Mucosa of rectum (tissue), 2 donors: ENCODE measurements around the gene PLA2G4F.

Source experiments
- H3K27ac ChIP-seq, 2 donors: one replicate each; pipeline ENCODE4 v1.7.0; 2013; ENCODE audit warnings: inconsistent platforms in 2 of 2, low read depth in 2 of 2, low read length in 2 of 2
- H3K27me3 ChIP-seq, 2 donors: one replicate each; pipeline ENCODE4 v1.7.0; 2013; ENCODE audit warnings: low read length in 2 of 2; ENCODE audit not compliant: control insufficient read depth in 2 of 2, insufficient read depth in 2 of 2
- H3K36me3 ChIP-seq, 2 donors: one replicate each; pipeline ENCODE4 v1.7.0; 2013; ENCODE audit warnings: low read length in 2 of 2; ENCODE audit not compliant: control insufficient read depth in 2 of 2, insufficient read depth in 2 of 2
- H3K4me1 ChIP-seq, 2 donors: one replicate each; pipeline ENCODE4 v1.7.0; 2013; ENCODE audit warnings: low read length in 2 of 2, mild to moderate bottlenecking in 1 of 2; ENCODE audit not compliant: control insufficient read depth in 2 of 2, insufficient read depth in 2 of 2
- H3K4me3 ChIP-seq, 2 donors: one replicate each; pipeline ENCODE4 v1.7.0; 2013; ENCODE audit warnings: low read length in 2 of 2
- H3K9ac ChIP-seq, 2 donors: one replicate each; pipeline ENCODE4 v1.7.0; 2013; ENCODE audit warnings: low read length in 2 of 2, low read depth in 1 of 2, mild to moderate bottlenecking in 1 of 2
- H3K9me3 ChIP-seq, 2 donors: one replicate each; pipeline ENCODE4 v1.7.0; 2013; ENCODE audit warnings: low read length in 2 of 2; ENCODE audit not compliant: control insufficient read depth in 2 of 2
- donor health status: healthy.
- donor health status: Normal muscosa, but diverticular disease.

PLA2G4F gene

DNA sequence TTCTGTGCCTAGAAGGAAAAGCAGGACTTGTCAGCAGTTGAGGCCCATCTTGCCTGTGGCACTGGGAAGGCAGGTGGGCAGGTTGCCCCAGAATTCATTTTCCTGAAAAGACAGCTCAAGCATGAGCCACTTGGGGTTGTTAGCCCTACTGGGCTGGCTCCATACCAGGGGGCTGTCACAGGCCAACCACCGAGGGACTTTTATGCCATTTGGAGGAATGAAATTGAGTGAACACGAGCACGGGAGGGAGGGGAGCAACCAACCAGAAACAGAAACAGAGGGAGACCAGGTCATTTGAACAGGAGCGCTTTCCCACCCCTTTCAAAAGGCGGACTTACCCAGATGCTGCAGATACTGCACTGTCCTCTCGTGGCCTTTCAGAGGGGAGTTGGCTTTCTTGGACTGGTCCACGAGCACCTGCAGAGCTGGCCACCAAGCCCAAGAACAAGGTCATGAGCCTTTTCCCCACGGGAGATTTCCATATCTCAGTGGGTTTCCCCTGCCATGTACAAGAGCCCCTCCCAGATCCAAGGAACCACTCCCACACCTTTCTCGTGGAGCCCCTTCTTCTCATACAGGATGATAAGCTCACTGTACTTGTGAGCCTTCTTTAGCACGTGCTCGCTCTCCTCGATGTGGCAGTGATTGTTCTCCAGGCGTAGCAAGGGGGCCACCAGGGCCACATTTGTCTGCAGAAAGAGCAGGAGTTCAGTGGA is 9.9 kb upstream of the PLA2G4F start:
- Histone ChIP-seq H3K4me1 (no peaks in the 10 kb centered on the region), H3K4me3 (no peak overlapping the region), H3K9ac (no peak overlapping the region), H3K9me3 (no peaks in the 10 kb centered on the region), H3K27ac (no peak overlapping the region), H3K27me3 (no peaks in the 10 kb centered on the region), H3K36me3 (peaks cover 76 to 90% of the 10 kb centered on the region in 2 donors)

DNA sequence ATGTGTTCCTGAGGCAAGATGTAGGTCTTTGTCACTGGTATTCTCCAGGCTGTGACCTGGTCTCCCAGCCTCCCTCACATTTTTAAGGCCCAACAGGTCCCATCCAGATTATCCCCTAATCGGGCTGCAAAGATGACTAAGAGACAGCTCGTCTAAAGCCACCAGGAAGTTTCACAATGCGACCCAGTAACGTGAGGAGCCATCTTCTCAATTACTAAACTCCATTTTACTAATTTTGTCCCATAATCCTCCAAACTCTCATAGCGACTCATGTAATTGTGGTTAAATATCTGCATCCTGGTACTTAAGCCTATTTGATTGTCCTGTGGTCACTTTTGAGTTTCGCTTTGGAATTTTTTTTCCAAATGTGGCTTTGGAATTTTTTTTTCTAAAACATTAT is 8.7 kb upstream of the PLA2G4F start:
- Histone ChIP-seq H3K27ac (no peak overlapping the region), H3K9me3 (no peaks in the 10 kb centered on the region), H3K4me1 (no peaks in the 10 kb centered on the region), H3K4me3 (no peak overlapping the region), H3K27me3 (no peaks in the 10 kb centered on the region), H3K36me3 (peaks cover 86 to 93% of the 10 kb centered on the region in 2 donors), H3K9ac (no peak overlapping the region)

DNA sequence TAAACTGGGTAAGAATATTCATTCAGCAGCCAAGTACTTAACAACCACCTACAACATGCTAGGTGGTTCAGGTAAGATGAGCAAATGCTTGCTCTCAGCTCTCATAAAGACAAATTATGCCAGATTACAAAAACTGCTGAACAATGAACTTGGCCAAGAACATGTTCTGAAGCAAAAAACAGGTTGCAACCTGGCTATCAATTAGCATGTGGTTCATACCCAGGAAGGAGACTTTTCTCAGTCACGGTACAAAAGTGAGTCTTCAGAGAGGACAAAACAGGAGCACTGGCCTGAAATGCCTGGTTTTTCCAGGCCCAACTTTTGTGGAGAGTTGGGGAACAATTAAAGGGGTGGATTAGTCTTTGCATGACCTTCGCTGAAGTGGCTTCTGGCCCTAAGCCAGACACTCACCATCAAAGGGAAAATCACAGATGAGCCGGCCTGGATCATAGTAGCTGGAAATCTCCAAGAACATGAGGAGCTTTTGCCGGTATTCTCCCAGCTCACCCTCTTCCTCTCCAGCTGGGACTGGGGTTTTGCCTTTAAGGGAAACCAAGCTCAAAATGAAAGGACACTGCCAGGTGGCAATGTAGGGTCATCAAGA is 7.6 kb upstream of the PLA2G4F start:
- Histone ChIP-seq H3K9ac (no peak overlapping the region), H3K9me3 (no peaks in the 10 kb centered on the region), H3K36me3 (peaks cover 89 to 97% of the 10 kb centered on the region in 2 donors), H3K27me3 (no peaks in the 10 kb centered on the region), H3K27ac (no peak overlapping the region), H3K4me3 (no peak overlapping the region), H3K4me1 (no peaks in the 10 kb centered on the region)

DNA sequence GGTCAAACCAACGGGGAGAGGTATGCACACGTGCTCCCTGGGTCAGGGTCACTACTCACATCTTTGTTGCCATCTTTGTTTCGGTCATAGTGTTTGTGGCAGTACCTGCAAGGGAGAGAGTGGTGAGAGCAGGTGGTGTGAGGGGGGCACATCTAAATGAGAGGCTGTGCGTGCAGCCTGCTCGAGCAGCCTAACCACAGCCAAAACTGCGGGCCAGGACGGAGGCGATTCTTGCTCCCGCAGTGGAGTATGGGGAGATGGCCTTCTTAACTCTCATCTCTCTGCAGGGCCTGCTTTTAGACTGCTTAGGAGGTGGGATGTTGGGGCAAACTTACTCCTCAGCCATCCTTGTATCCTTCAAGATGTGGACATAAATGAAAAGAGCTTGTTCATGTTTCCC is 6.9 kb upstream of the PLA2G4F start:
- H3K4me1 ChIP-seq = no peaks in the 10 kb centered on the region
- H3K4me3 ChIP-seq = no peak overlapping the region
- no peak overlapping the region for H3K9ac ChIP-seq
- H3K36me3 ChIP-seq = peaks cover 93 to 95% of the 10 kb centered on the region in 2 donors
- no peaks in the 10 kb centered on the region for H3K9me3 ChIP-seq
- no peaks in the 10 kb centered on the region for H3K27me3 ChIP-seq
- H3K27ac ChIP-seq = no peak overlapping the region

DNA sequence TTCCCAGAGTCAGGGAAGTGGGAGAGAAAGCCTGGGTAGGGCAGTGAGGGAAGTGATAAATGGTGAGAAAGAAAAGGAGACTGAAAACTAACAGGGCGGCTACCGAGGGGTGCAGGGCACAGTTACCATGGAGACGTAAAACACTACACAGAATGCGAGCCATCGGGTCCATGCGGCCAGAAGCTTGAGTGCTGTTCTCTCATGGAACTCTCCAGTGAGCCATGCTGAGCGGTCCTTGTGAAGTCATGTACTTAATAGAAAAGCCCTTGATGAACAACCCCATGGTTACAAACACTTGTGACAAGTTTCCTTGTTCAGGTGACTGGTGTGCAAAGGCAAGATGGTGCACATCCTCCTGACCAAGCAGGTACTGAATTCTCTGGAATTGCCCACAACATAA is 3.7 kb upstream of the PLA2G4F start:
- peaks cover 13 to 14% of the 10 kb centered on the region in 2 donors for H3K4me1 ChIP-seq
- H3K36me3 ChIP-seq = peaks cover 63% of the 10 kb centered on the region in 2 donors
- H3K27ac ChIP-seq = no peak overlapping the region
- no peak overlapping the region for H3K4me3 ChIP-seq
- H3K9me3 ChIP-seq = no peaks in the 10 kb centered on the region
- H3K9ac ChIP-seq = no peak overlapping the region
- no peaks in the 10 kb centered on the region for H3K27me3 ChIP-seq

DNA sequence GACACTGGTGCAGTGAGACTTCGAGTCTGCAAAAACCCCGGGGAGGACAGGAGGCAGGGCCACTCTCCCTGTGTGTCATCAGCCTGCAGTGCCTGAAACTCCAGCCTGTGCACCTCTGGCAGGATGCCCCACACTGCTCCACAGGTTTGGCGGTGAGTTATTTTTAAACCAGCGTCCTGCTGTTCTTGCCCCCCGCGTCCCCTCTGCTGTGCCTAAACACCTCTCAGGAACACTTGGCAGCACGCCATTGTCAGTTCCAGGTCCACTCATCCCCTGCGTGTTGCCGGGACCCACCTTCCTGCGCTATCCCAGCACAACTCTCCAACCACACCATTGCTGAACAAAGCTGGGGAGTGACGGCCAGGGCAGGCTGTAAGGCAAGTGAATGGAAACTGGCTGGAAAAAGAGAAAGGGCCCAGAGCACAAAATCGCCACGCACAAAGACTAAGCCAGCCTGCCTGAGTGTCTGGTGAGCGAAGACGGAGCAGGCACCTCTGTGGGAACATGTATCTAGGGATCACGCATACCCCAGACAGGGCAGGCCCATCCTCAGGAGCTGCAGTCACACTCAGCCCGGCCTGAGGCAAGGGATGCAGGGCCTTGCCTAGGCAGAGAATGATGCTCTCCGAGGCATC is 3.1 kb upstream of the PLA2G4F start:
- H3K4me1 ChIP-seq = peaks cover 14 to 18% of the 10 kb centered on the region in 2 donors
- H3K27ac ChIP-seq = no peak overlapping the region
- no peak overlapping the region for H3K4me3 ChIP-seq
- H3K36me3 ChIP-seq = peaks cover 57% of the 10 kb centered on the region in 2 donors
- H3K9ac ChIP-seq = no peak overlapping the region
- no peaks in the 10 kb centered on the region for H3K9me3 ChIP-seq
- no peaks in the 10 kb centered on the region for H3K27me3 ChIP-seq

DNA sequence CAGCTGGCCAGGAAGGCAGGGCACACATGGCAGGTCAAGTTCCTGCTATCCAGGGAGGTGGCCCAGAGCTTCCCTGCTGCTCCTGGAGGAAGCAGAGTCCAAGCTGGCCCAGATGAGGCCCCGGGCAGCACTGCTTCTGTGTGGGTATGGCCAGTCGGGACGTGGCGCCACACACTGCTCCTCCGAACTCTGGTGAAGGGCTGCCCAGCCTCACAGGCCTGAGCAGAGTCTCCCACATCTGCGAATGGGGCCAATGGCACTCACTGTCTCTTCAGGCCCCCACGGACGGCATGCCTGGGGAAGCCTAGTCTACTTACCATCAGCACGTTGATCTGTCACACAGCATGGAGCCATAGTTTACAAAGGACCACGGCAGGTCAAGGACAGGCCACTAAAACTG is 2.5 kb upstream of the PLA2G4F start:
- Histone ChIP-seq H3K4me3 (no peak overlapping the region), H3K36me3 (peaks cover 51 to 52% of the 10 kb centered on the region in 2 donors), H3K27me3 (no peaks in the 10 kb centered on the region), H3K9ac (no peak overlapping the region), H3K9me3 (no peaks in the 10 kb centered on the region), H3K27ac (no peak overlapping the region), H3K4me1 (peaks cover 14 to 24% of the 10 kb centered on the region in 2 donors)

DNA sequence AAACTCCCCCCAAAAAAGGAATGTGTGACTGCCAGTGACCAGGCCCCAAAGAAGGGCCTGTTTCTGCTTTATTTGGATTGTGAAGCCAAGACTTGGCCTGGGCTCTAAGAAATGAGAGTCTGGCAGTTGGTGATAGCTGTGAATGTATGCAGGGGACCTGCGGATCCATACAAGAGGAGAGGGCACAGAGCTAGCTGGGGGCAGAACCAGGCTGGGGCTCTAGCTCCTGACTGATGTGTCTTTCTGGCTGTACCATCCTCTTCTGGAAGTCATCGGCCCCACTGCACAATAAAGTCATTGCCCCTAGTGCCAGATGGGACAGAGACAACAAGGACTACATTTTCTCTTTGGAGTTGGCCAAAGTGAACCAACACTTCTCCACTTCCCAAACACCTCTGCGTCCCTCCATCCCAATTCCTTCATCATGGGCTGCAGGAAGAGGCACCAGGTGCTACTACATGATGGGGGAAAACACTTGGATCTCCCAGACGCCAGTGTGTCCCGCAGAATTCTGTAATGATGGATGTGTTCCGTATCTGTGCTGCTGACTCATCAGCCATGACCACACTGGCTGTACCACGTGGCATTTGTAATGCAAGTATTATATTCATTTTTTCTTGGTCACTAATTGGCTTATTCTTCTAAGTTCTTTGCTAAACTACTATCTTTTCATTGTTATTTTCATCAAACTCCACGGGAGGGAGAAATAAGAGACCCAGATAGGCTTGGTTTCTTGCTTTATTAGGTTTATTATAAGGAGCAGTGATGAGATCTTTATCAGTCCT is 1.7 kb upstream of the PLA2G4F start:
- Histone ChIP-seq H3K27ac (no peak overlapping the region), H3K36me3 (peaks cover 44 to 47% of the 10 kb centered on the region in 2 donors), H3K9ac (no peak overlapping the region), H3K27me3 (no peaks in the 10 kb centered on the region), H3K4me3 (no peak overlapping the region), H3K9me3 (no peaks in the 10 kb centered on the region), H3K4me1 (peaks cover 14 to 25% of the 10 kb centered on the region in 2 donors)

DNA sequence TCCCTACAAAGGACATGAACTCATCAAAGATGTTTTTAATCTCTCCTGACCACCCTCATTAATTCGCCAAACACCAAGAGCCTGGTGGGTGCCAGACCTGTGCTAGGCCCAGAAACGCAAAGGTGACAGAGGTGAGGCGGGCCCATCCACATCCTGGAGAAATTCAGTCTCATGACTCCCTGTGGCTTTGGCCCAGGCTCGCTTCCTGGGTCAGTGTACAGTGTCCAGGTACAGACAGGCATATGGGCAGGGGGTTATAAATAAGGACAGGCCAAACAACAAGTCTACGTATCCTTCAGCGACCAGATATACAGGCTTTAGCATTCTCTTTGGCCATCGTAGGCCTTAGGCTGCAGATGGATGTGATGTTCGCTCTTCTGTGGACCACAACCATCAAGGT is 945 bp upstream of the PLA2G4F start:
- no peaks in the 10 kb centered on the region for H3K27me3 ChIP-seq
- no peak overlapping the region for H3K27ac ChIP-seq
- peaks cover 36 to 40% of the 10 kb centered on the region in 2 donors for H3K36me3 ChIP-seq
- no peaks in the 10 kb centered on the region for H3K9me3 ChIP-seq
- no peak overlapping the region for H3K4me3 ChIP-seq
- peaks cover 19 to 33% of the 10 kb centered on the region in 2 donors for H3K4me1 ChIP-seq
- no peak overlapping the region for H3K9ac ChIP-seq
